K562 (cell line): Measurements from ENCODE around the gene KLK14. TPM values are rescaled to one million over a fixed set of nuclear protein-coding genes. Genes with fewer than 3 reads are reported as not detected.

Experiments
- NR4A1 ChIP-seq, 2 experiments: fragments of 250-450 bp in 1 of 2; fragments of 450-650 bp in 1 of 2; sonication (Bioruptor Pico) in 1 of 2; IDR thresholded peaks; 2 replicates each; pipeline versions ENCODE4 v1.4.0 to v1.6.1; 2016 to 2020; ENCODE audit warnings: mild to moderate bottlenecking in 2 of 2, missing compliant biosample characterization in 1 of 2, missing genetic modification characterization in 1 of 2, moderate library complexity in 1 of 2
- REST ChIP-seq, 2 experiments: fragments of 450-650 bp; formaldehyde crosslinking in 1 of 2; IDR thresholded peaks; 2 replicates each; pipeline versions ENCODE4 v1.4.0 to v1.6.1; 2014 to 2020; ENCODE audit warnings: mild to moderate bottlenecking in 2 of 2, borderline replicate concordance in 1 of 2, low read depth in 1 of 2
- SMARCA5 ChIP-seq: fragments of 450-650 bp; IDR thresholded peaks from 2 replicates; pipeline ENCODE4 v1.6.1; 2016
- TFE3 ChIP-seq: fragments of 450-650 bp; formaldehyde crosslinking; IDR thresholded peaks from 2 replicates; pipeline ENCODE4 v1.4.0; 2020; ENCODE audit warnings: mild to moderate bottlenecking, mixed read lengths
- XRCC3 ChIP-seq: fragments of 450-650 bp; IDR thresholded peaks from 2 replicates; pipeline ENCODE4 v1.6.1; 2017; ENCODE audit warnings: mild to moderate bottlenecking, moderate library complexity
- ZNF3 ChIP-seq: fragments of 250-450 bp; sonication (Bioruptor Pico); IDR thresholded peaks from 2 replicates; pipeline ENCODE4 v1.5.0; 2021; ENCODE audit warnings: mild to moderate bottlenecking, moderate library complexity
- ZNF764 ChIP-seq: fragments of 250-450 bp; sonication (Bioruptor Pico); IDR thresholded peaks from 2 replicates; pipeline ENCODE4 v1.4.0; 2020; ENCODE audit warnings: low read depth, mild to moderate bottlenecking, moderate library complexity
- polyA plus RNA-seq, 8 experiments: library from polyadenylated mRNA; depleted of rRNA in 4 of 8; stranded (reverse) in 5 of 8; unstranded in 3 of 8; fragments of >200 nt; fragmentation: Nextera tagmentation in 2 of 8; fragmentation: Illumina TruSeq in 1 of 8; extraction: Ambion mirVana in 2 of 8; extraction: Trizol in 1 of 8; gene quantifications; 2 replicates each; pipeline versions ENCODE4 v1.2.1 to v1.2.3, GENCODE V29; 2011 to 2014; ENCODE audit warnings: inconsistent platforms in 1 of 8, missing spikeins in 1 of 8
- total RNA-seq, 7 experiments: library from RNA; depleted of rRNA in 6 of 7; stranded (reverse); fragments of >200 nt in 6 of 7; fragmentation: Illumina TruSeq in 2 of 7; extraction: Trizol in 2 of 7; gene quantifications; 2 replicates each; pipeline versions ENCODE4 v1.2.1 to v1.2.3, GENCODE V29; 2011 to 2021; ENCODE audit warnings: low replicate concordance in 1 of 7
- TF ChIP-seq, protein P1 (sequence below): fragments of 450-650 bp; formaldehyde crosslinking; IDR thresholded peaks from 2 replicates; pipeline ENCODE4 v1.4.0; 2022; ENCODE audit warnings: mild to moderate bottlenecking, moderate library complexity
- TF ChIP-seq, protein P2 (sequence below), 2 experiments: IDR thresholded peaks; 2 replicates each; pipeline ENCODE4 v1.6.1; 2011; ENCODE audit warnings: borderline replicate concordance in 1 of 2, control low read depth in 1 of 2, low read depth in 1 of 2, low read length in 1 of 2, mild to moderate bottlenecking in 1 of 2, mixed read lengths in 1 of 2, moderate library complexity in 1 of 2; ENCODE audit not compliant: insufficient read depth in 1 of 2, insufficient read length in 1 of 2, poor library complexity in 1 of 2, severe bottlenecking in 1 of 2; ENCODE audit errors: extremely low read depth in 1 of 2
- TF ChIP-seq, protein P3 (sequence below): fragments of 450-650 bp; IDR thresholded peaks from 2 replicates; pipeline ENCODE4 v1.6.1; 2016; ENCODE audit warnings: low read depth, mild to moderate bottlenecking, moderate library complexity
- TF ChIP-seq, protein P4 (sequence below): fragments of 450-650 bp; formaldehyde crosslinking; IDR thresholded peaks from 2 replicates; pipeline ENCODE4 v1.4.0; 2020; ENCODE audit warnings: mild to moderate bottlenecking, moderate library complexity

Gene KLK14
- total and polyA plus RNA-seq, 9 of the 15 experiments (the other 6 are each of a cell fraction or from before 2014, with no cell fraction given), result not detected

DNA sequence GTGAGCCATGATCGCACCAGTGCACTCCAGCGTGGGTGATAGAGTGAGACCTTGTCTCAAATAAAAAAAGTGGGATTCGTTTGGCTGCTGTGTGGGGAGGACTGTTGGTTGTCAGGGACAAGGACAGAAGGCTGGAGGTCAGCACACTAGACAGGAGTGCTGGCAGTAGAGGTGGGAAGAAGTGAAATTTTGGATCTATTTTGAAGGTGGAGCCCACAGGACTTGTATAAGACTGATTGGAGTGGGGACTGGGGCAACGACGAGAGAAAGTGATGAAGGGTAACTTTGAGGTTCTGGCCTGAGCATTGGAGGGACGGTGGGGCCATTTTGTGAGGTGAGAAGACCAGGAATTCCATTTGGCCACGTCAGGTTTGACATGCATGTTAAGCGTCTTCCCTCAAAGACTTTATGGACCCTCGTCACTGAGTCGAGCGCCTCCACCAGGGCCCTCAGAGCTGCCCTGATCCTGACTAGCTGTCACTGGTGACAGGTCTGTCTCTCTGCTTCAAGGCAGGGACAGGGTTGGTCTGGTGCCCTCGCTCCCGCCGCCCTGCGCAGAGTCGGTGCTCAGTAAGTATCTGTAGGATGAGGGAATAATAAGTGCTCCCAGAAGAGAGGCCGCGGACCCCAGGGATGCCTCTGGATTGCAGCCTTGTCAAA lies 24.8 kb upstream of the KLK14 start (continued):
- 0 out of 2 replicates have a peak, but pooled peaks have one; percentile 7 for TF ChIP-seq REST (IDR thresholded peaks at IDR 0.05; ENCODE audit: borderline replicate concordance)
- no peak for TF ChIP-seq REST (CRISPR knock-in tag; IDR thresholded peaks at IDR 0.05; ENCODE audit: low read depth)
- no peak for TF ChIP-seq ZNF3
- no peak for TF ChIP-seq TFE3 (CRISPR knock-in tag)
- TF ChIP-seq, protein P1, sequence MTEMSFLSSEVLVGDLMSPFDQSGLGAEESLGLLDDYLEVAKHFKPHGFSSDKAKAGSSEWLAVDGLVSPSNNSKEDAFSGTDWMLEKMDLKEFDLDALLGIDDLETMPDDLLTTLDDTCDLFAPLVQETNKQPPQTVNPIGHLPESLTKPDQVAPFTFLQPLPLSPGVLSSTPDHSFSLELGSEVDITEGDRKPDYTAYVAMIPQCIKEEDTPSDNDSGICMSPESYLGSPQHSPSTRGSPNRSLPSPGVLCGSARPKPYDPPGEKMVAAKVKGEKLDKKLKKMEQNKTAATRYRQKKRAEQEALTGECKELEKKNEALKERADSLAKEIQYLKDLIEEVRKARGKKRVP (CRISPR knock-in tag), result no peak
- TF ChIP-seq, protein P2, sequence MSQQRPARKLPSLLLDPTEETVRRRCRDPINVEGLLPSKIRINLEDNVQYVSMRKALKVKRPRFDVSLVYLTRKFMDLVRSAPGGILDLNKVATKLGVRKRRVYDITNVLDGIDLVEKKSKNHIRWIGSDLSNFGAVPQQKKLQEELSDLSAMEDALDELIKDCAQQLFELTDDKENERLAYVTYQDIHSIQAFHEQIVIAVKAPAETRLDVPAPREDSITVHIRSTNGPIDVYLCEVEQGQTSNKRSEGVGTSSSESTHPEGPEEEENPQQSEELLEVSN (IDR thresholded peaks at IDR 0.05; ENCODE audit: borderline replicate concordance in 1 of 2, extremely low read depth in 1 of 2, insufficient read depth in 1 of 2, insufficient read length in 1 of 2, low read depth in 1 of 2, low read length in 1 of 2, poor library complexity in 1 of 2, severe bottlenecking in 1 of 2), result peak in 1 of 2 experiments; percentile 23
- TF ChIP-seq, protein P3, sequence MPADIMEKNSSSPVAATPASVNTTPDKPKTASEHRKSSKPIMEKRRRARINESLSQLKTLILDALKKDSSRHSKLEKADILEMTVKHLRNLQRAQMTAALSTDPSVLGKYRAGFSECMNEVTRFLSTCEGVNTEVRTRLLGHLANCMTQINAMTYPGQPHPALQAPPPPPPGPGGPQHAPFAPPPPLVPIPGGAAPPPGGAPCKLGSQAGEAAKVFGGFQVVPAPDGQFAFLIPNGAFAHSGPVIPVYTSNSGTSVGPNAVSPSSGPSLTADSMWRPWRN, result no peak
- TF ChIP-seq ZNF764, result 0 out of 2 replicates have a peak, but pooled peaks have one; percentile 49
- TF ChIP-seq, protein P4, sequence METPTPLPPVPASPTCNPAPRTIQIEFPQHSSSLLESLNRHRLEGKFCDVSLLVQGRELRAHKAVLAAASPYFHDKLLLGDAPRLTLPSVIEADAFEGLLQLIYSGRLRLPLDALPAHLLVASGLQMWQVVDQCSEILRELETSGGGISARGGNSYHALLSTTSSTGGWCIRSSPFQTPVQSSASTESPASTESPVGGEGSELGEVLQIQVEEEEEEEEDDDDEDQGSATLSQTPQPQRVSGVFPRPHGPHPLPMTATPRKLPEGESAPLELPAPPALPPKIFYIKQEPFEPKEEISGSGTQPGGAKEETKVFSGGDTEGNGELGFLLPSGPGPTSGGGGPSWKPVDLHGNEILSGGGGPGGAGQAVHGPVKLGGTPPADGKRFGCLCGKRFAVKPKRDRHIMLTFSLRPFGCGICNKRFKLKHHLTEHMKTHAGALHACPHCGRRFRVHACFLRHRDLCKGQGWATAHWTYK (CRISPR knock-in tag), result no peak
- no peak for TF ChIP-seq SMARCA5
- TF ChIP-seq NR4A1 (CRISPR knock-in tag; IDR thresholded peaks at IDR 0.05), result no peak
- TF ChIP-seq NR4A1 (tag; IDR thresholded peaks at IDR 0.05), result no peak
- no peak for TF ChIP-seq XRCC3
